Measurements from ENCODE around the gene SLC40A1. TPM values are rescaled to one million over a fixed set of nuclear protein-coding genes. Genes with fewer than 3 reads are reported as not detected.
A peak's percentile ranks its signal among the peaks of the same experiment; 100 is the strongest.

Gene SLC40A1
- total and polyA plus RNA-seq, 2 donors from 2014 or later, result 45.8 to 78.4 TPM

DNA sequence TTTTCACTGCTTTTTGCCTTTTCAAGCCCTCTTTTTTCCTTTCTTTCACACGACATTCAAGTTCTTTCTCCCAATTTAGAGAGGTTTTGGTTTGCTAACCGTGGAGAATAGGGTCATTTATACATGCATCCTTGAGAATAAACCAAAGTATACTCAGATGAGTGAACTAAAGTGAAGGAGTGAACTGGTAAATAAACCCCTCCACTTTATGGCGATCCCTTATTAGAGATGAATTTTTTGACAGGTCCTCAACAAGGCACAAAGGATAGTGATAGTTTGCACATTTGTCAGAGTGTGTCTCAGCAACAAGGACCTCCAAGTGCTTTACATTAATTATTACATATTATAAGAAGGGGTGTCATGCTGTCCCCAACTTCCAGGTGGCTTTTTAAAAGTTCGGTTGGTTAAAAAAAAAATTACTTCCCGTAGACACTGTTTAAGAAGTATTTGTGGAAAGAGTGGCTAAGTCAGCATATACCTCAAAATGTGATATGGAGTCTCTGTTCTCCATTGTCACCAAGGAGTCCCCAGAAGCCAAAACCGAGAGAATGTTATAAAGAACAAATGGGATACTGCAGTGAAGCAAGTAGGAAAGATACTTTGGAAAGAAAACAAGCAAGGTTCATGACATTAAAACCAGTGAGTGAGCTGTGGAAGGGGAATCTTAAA is 1.7 kb upstream of the SLC40A1 start:
- H3K27ac ChIP-seq (ENCODE audit: low read depth in 2 of 2, low read length in 2 of 2), result no peak overlapping the region
- FAIRE-seq, result no peak

DNA sequence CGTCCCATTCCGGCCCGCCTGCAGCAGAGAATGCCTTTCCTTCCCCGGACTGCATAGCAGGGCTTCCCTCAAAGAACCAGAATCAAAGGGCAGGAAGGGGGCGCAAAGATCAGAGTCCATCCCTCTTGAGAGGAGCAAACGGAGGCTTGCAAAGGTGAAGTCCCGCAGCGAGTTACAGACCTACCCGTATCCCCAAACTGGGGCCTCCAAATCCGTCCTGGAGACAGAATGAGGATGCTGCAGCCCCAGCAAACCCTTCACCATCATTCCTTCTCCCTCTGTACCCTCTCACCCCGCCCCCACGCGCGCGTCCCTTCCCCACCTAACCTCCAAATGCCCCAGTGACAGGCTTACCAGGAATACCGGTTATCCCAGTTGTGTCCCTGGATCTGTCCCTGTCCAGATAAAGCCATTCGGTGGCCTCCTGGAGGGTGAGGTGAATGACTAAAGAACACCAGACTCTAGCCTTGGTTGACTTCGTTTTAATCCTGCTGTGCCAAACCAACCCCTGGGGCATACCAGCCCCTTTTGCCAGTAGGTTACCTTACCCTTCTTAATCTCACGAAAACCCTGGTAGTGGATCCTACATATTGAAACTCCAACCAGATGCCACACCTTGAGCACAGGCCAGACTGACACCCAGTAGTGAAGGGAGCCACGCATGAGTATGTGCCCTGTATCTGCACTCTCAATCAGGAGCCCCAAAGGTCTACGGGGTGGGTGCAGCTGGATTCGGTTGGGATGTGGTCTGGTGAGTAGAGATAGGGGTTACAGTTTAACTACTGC is 961 bp upstream of the SLC40A1 start:
- peak in 4 of 5 donors; percentile 53 to 69 (median 66) for DNase-seq
- intact Hi-C loops (cut with DNase I), result no loop called here
- TF ChIP-seq, protein P1, sequence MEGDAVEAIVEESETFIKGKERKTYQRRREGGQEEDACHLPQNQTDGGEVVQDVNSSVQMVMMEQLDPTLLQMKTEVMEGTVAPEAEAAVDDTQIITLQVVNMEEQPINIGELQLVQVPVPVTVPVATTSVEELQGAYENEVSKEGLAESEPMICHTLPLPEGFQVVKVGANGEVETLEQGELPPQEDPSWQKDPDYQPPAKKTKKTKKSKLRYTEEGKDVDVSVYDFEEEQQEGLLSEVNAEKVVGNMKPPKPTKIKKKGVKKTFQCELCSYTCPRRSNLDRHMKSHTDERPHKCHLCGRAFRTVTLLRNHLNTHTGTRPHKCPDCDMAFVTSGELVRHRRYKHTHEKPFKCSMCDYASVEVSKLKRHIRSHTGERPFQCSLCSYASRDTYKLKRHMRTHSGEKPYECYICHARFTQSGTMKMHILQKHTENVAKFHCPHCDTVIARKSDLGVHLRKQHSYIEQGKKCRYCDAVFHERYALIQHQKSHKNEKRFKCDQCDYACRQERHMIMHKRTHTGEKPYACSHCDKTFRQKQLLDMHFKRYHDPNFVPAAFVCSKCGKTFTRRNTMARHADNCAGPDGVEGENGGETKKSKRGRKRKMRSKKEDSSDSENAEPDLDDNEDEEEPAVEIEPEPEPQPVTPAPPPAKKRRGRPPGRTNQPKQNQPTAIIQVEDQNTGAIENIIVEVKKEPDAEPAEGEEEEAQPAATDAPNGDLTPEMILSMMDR (IDR thresholded peaks at IDR 0.05; ENCODE audit: borderline replicate concordance, extremely low read depth, insufficient read depth), result no peak
- peak overlapping the region; percentile 24 to 65 (median 43) for H3K9ac ChIP-seq (ENCODE audit: low read length in 3 of 3)
- H3K4me1 ChIP-seq (ENCODE audit: control insufficient read depth in 2 of 3, insufficient read depth in 2 of 3, low read depth in 1 of 3, low read length in 3 of 3), result peaks cover 0 to 21% (median 21%) of the 10 kb centered on the region in 3 donors
- peak overlapping the region in 1 of 2 donors; percentile 88 for H3K27ac ChIP-seq (ENCODE audit: low read depth in 2 of 2, low read length in 2 of 2)
- FAIRE-seq, result no peak
- no peaks in the 10 kb centered on the region for H3K9me3 ChIP-seq (ENCODE audit: control insufficient read depth in 2 of 3, insufficient read depth in 1 of 3, low read length in 3 of 3)
- H3K4me3 ChIP-seq (ENCODE audit: low read length in 3 of 3), result peak overlapping the region; percentile 49 to 79 (median 69)
- H3K36me3 ChIP-seq (ENCODE audit: control insufficient read depth in 2 of 3, insufficient read depth in 3 of 3, low read length in 3 of 3), result peaks cover 0 to 3% (median 0%) of the 10 kb centered on the region in 3 donors
- H3K27me3 ChIP-seq (ENCODE audit: control insufficient read depth, insufficient read depth, low read length), result no peaks in the 10 kb centered on the region

More for the DNA sequence above, 1.7 kb upstream of the SLC40A1 start:
- peaks cover 0 to 15% (median 14%) of the 10 kb centered on the region in 3 donors for H3K4me1 ChIP-seq (ENCODE audit: control insufficient read depth in 2 of 3, insufficient read depth in 2 of 3, low read depth in 1 of 3, low read length in 3 of 3)
- H3K36me3 ChIP-seq (ENCODE audit: control insufficient read depth in 2 of 3, insufficient read depth in 3 of 3, low read length in 3 of 3), result peaks cover 0 to under 1% (median 0%) of the 10 kb centered on the region in 3 donors
- no peaks in the 10 kb centered on the region for H3K9me3 ChIP-seq (ENCODE audit: control insufficient read depth in 2 of 3, insufficient read depth in 1 of 3, low read length in 3 of 3)
- intact Hi-C loops (cut with DNase I), result no loop called here
- no peak for DNase-seq
- no peaks in the 10 kb centered on the region for H3K27me3 ChIP-seq (ENCODE audit: control insufficient read depth, insufficient read depth, low read length)
- H3K9ac ChIP-seq (ENCODE audit: low read length in 3 of 3), result no peak overlapping the region
- H3K4me3 ChIP-seq (ENCODE audit: low read length in 3 of 3), result peak overlapping the region in 1 of 3 donors; percentile 69
- TF ChIP-seq, protein P1 (IDR thresholded peaks at IDR 0.05; ENCODE audit: borderline replicate concordance, extremely low read depth, insufficient read depth), result no peak

DNA sequence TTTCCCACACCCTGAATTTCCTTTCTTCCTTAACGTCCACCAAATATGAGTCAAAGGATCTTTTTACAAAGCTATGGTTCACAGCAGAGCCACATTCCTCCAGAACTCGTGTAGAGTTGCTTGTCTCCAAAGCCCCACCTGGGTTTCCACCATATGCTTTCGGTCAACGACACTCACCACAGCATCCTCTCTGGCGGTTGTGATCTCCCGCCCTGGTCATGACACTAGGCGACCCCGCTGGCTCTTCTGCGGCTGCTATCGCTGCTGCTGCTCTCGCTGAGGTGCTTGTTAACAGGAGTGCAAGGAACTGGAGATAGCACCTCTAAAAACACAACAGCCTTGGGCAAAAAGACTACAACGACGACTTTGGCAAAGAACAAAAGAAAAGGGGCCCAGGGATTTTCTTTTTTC is 340 bp downstream of the SLC40A1 start:
- peak overlapping the region; percentile 3 to 87 (median 69) for H3K9ac ChIP-seq (ENCODE audit: low read length in 3 of 3)

More for the DNA sequence above, 340 bp downstream of the SLC40A1 start:
- H3K27ac ChIP-seq (ENCODE audit: low read depth in 2 of 2, low read length in 2 of 2), result peak overlapping the region; percentile 86 to 88
- intact Hi-C loops (cut with DNase I), result no loop called here
- peak in 4 of 5 donors; percentile 60 to 76 (median 67) for DNase-seq
- peak overlapping the region; percentile 79 to 98 (median 83) for H3K4me3 ChIP-seq (ENCODE audit: low read length in 3 of 3)
- FAIRE-seq, result no peak
- H3K9me3 ChIP-seq (ENCODE audit: control insufficient read depth in 2 of 3, insufficient read depth in 1 of 3, low read length in 3 of 3), result no peaks in the 10 kb centered on the region
- TF ChIP-seq, protein P1 (IDR thresholded peaks at IDR 0.05; ENCODE audit: borderline replicate concordance, extremely low read depth, insufficient read depth), result no peak
- no peaks in the 10 kb centered on the region for H3K27me3 ChIP-seq (ENCODE audit: control insufficient read depth, insufficient read depth, low read length)
- H3K4me1 ChIP-seq (ENCODE audit: control insufficient read depth in 2 of 3, insufficient read depth in 2 of 3, low read depth in 1 of 3, low read length in 3 of 3), result peaks cover 0 to 29% (median 24%) of the 10 kb centered on the region in 3 donors
- H3K36me3 ChIP-seq (ENCODE audit: control insufficient read depth in 2 of 3, insufficient read depth in 3 of 3, low read length in 3 of 3), result peaks cover 0 to 3% (median 0%) of the 10 kb centered on the region in 3 donors

Measured in kidney (tissue), 14 donors.